ENCODE data around the gene C2orf49. TPM values are rescaled to one million over a fixed set of nuclear protein-coding genes. Genes with fewer than 3 reads are reported as not detected.
A peak's percentile ranks its signal among the peaks of the same experiment; 100 is the strongest.

The C2orf49 gene
- total and polyA plus RNA-seq, 2 donors (not counting 3 experiments of a cell fraction or from before 2014, with no cell fraction given) = 4.6 to 15.0 TPM

- ChIA-PET CTCF (interaction anchor here (1.0 to 4.7 kb wide), 2 partner anchors 8 to 124 kb away, joined by 3 to 31 read pairs; no protein-coding TSS in a partner anchor), POLR2A (interaction anchor here (0.7 to 2.4 kb wide), 4 partner anchors 8 to 58 kb away, joined by 4 to 16 read pairs (median 6); no protein-coding TSS in a partner anchor)
- TF ChIP-seq POLR2A (IDR thresholded peaks at IDR 0.05; ENCODE audit: low read depth, low read length) (peak; percentile 13), JUN (IDR thresholded peaks at IDR 0.05; ENCODE audit: borderline replicate concordance, insufficient read depth, insufficient read length, low read depth) (no peak), CTCF (IDR thresholded peaks at IDR 0.05; ENCODE audit: extremely low read depth in 1 of 2, insufficient read depth in 1 of 2, low read depth in 1 of 2, low read length in 2 of 2) (no peak), MAX (IDR thresholded peaks at IDR 0.05; ENCODE audit: insufficient read depth, insufficient read length) (no peak), FOS (IDR thresholded peaks at IDR 0.05; ENCODE audit: borderline replicate concordance, insufficient read depth, low read length) (no peak), EZH2 (IDR thresholded peaks at IDR 0.05; ENCODE audit: borderline replicate concordance, low read depth, low read length, severe bottlenecking) (no peak), POLR2AphosphoS5 (IDR thresholded peaks at IDR 0.05; ENCODE audit: insufficient read depth, low read depth, low read length) (peak; percentile 43), MYC (IDR thresholded peaks at IDR 0.05; ENCODE audit: low read depth, low read length) (no peak), GATA2 (IDR thresholded peaks at IDR 0.05; ENCODE audit: insufficient read depth, insufficient read length, low read depth, low read length) (no peak)
- H4K20me1 ChIP-seq (replicated peaks; ENCODE audit: control insufficient read depth, extremely low read depth, insufficient read depth, low read length) = no peaks in the 10 kb centered on the region
- dilution Hi-C loops (cut with MboI; ENCODE audit: extremely low pct_ligation_motif_present, low sequenced_read_pairs) (no loop called here), intact Hi-C loops (cut with micrococcal nuclease) (loop anchor here (1.0 to 10.0 kb wide), 2 partner anchors 8 to 798 kb away; partner anchors contain the start of gene UXS1)
- TSS peak; percentile 23 for BruUV-seq (replicated peaks)
- H3K4me3 ChIP-seq (replicated peaks in 1 of 3; ENCODE audit: insufficient read depth in 1 of 3, low read depth in 1 of 3, low read length in 3 of 3) = peak overlapping the region; percentile 59 to 99 (median 99)
- no peak for FAIRE-seq
- H3K79me2 ChIP-seq (ENCODE audit: control insufficient read depth, insufficient read depth, low read length) = peaks cover 71% of the 10 kb centered on the region
- H3K9me1 ChIP-seq (replicated peaks; ENCODE audit: control insufficient read depth, extremely low read depth, insufficient read depth, low read length) = no peaks in the 10 kb centered on the region
- H3K36me3 ChIP-seq (ENCODE audit: control insufficient read depth in 2 of 2, extremely low read depth in 1 of 2, insufficient read depth in 2 of 2, low read length in 2 of 2) = peaks cover 5 to 12% of the 10 kb centered on the region in 2 experiments
- peak overlapping the region; percentile 75 for H3K4me2 ChIP-seq (ENCODE audit: insufficient read depth, low read length)
- H3K4me1 ChIP-seq (ENCODE audit: control insufficient read depth, extremely low read depth, insufficient read depth, low read length) = peaks cover 45% of the 10 kb centered on the region
- peak; percentile 52 for DNase-seq (ENCODE audit: low read depth, low spot score)
- H3K9ac ChIP-seq (replicated peaks; ENCODE audit: extremely low read depth, insufficient read depth, low read length) = peak overlapping the region; percentile 100
- no peak overlapping the region for H2AFZ ChIP-seq (ENCODE audit: low read depth, low read length)
- no peaks in the 10 kb centered on the region for H3K9me3 ChIP-seq (replicated peaks; ENCODE audit: control insufficient read depth, insufficient read depth, low read length)
- H3K27me3 ChIP-seq (ENCODE audit: control insufficient read depth in 2 of 2, insufficient read depth in 2 of 2, low read length in 2 of 2) = no peaks in the 10 kb centered on the region
- peak overlapping the region; percentile 92 for H3K27ac ChIP-seq (ENCODE audit: insufficient read depth, low read depth, low read length)
Measured at GRCh38 chr2:105397025-105397722, 59.8 kb downstream of the C2orf49 start.

Data from endothelial cell of umbilical vein (primary cell).